ENCODE results near the gene GGTLC1.
"Not testable (repeated sequence)": the region's sequence is repeated elsewhere in the genome, so short reads cannot be mapped to it uniquely, and the experiment has no call there.

The GGTLC1 gene

DNA sequence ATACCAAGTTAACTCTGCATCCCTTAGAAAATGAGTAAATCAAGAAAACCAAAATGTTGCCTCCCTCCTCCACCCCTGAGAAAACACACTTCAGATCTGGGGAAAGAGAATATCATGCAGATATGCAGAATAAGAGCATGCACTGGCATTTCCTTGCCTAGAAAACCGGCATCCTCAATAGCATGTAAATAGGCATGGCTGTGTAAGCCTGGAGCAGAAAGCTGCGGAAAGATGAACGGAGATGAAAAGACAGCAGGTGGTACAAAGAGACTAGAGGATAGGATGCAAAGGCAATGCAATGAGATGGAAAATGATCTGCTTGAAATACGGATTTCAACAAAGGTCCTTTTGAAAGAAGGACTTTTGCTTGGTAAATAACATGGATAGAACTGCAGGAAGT, 10.3 kb upstream of the GGTLC1 start:
- no peaks in the 10 kb centered on the region for H3K36me3 ChIP-seq (ENCODE audit: insufficient read depth, low read length)
- no peaks in the 10 kb centered on the region for H3F3A ChIP-seq (ENCODE audit: insufficient read depth, low read length)
- H3K27me3 ChIP-seq (ENCODE audit: insufficient read depth, low read length) = 0 out of 2 replicates have a peak, but pooled peaks cover 6% of the 10 kb centered on the region
- TF ChIP-seq EZH2 (IDR thresholded peaks at IDR 0.05; ENCODE audit: borderline replicate concordance, low read length) (no peak), CTCF (IDR thresholded peaks at IDR 0.05; ENCODE audit: low read length) (no peak)
- H3K27ac ChIP-seq (ENCODE audit: low read depth, low read length, poor library complexity, severe bottlenecking) = no peak overlapping the region
- H3K4me1 ChIP-seq (ENCODE audit: insufficient read depth, low read length, severe bottlenecking) = no peaks in the 10 kb centered on the region
- no peaks in the 10 kb centered on the region for H4K20me1 ChIP-seq (ENCODE audit: insufficient read depth, low read length)
- H3K9me2 ChIP-seq (ENCODE audit: low read depth, low read length) = no peaks in the 10 kb centered on the region
- no peak overlapping the region for H3K4me3 ChIP-seq (ENCODE audit: low read depth, low read length, poor library complexity, severe bottlenecking)
- no peak overlapping the region for H2AFZ ChIP-seq (ENCODE audit: low read length)
- no peaks in the 10 kb centered on the region for H3K9me3 ChIP-seq (ENCODE audit: low read length)
- no peak overlapping the region for H3K9ac ChIP-seq (ENCODE audit: low read length)
- H3K4me2 ChIP-seq (ENCODE audit: low read length) = no peak overlapping the region
- H3K79me2 ChIP-seq (ENCODE audit: insufficient read depth, low read length) = no peaks in the 10 kb centered on the region

DNA sequence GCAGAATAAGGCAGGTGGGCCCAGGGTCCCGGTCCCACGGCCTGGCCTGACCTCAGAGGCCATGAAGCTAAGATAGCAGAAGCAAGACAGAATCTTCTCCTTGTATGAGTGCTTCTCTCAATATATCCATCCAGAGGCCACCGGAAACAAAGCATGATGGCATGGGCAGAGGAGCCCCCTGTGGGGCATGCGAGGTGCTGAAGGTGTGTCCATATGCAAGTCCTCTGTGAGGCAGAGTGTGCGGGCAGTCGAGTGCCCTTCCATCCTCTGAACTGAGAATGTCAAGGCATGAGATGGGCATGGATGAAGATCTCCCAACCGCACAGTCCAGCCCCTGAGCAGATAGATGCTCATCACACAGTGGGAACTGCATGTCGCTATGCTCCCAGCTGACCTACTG, 9.8 kb upstream of the GGTLC1 start:
- Histone ChIP-seq H3K27me3 (ENCODE audit: insufficient read depth, low read length) (0 out of 2 replicates have a peak, but pooled peaks cover 6% of the 10 kb centered on the region), H3K9me2 (ENCODE audit: low read depth, low read length) (no peaks in the 10 kb centered on the region), H3K4me3 (ENCODE audit: low read depth, low read length, poor library complexity, severe bottlenecking) (no peak overlapping the region), H3K9me3 (ENCODE audit: low read length) (no peaks in the 10 kb centered on the region), H2AFZ (ENCODE audit: low read length) (no peak overlapping the region), H3K36me3 (ENCODE audit: insufficient read depth, low read length) (no peaks in the 10 kb centered on the region), H3F3A (ENCODE audit: insufficient read depth, low read length) (no peaks in the 10 kb centered on the region), H4K20me1 (ENCODE audit: insufficient read depth, low read length) (no peaks in the 10 kb centered on the region), H3K27ac (ENCODE audit: low read depth, low read length, poor library complexity, severe bottlenecking) (no peak overlapping the region), H3K4me2 (ENCODE audit: low read length) (no peak overlapping the region), H3K79me2 (ENCODE audit: insufficient read depth, low read length) (no peaks in the 10 kb centered on the region), H3K4me1 (ENCODE audit: insufficient read depth, low read length, severe bottlenecking) (no peaks in the 10 kb centered on the region), H3K9ac (ENCODE audit: low read length) (no peak overlapping the region)
- no peak for TF ChIP-seq CTCF (IDR thresholded peaks at IDR 0.05; ENCODE audit: low read length)
- no peak for TF ChIP-seq EZH2 (IDR thresholded peaks at IDR 0.05; ENCODE audit: borderline replicate concordance, low read length)

DNA sequence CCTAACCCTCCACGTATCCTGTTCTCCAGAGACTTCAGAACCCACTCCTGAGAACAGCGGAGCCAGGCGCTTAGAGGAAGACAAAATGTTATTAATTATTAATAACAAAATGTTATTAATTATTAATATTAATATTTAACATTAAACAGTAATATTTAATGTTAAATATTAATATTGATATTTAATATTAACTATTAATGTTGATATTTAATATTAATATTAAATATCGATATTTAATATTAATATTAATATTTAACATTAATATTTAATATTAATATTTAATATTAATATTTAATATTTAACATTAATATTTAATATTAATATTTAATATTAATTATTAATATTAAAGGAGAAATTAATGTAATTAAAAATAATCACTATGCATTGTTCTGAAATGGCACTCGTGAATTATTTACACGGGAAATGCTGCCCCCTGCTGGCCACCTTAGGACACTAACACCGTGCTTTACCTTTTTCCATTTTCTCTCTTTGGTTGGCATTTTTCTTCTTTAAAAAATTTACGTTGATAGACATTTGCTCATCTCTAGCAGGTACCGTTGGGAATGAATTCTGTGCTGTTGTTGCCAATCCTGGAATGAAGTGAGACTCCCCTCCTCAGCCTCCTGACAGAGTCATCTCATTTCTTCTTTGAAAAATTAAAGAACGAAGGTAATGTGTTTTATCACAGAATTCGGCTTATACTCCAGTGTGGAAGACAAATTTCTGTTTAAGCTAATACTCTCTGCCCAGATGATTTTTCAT, 7.5 kb upstream of the GGTLC1 start:
- Histone ChIP-seq H3K9me3 (ENCODE audit: low read length) (no peaks in the 10 kb centered on the region), H3K9ac (ENCODE audit: low read length) (no peak overlapping the region), H3K79me2 (ENCODE audit: insufficient read depth, low read length) (no peaks in the 10 kb centered on the region), H3K4me2 (ENCODE audit: low read length) (no peak overlapping the region), H3F3A (ENCODE audit: insufficient read depth, low read length) (no peaks in the 10 kb centered on the region), H4K20me1 (ENCODE audit: insufficient read depth, low read length) (no peaks in the 10 kb centered on the region), H2AFZ (ENCODE audit: low read length) (no peak overlapping the region), H3K4me1 (ENCODE audit: insufficient read depth, low read length, severe bottlenecking) (no peaks in the 10 kb centered on the region), H3K9me2 (ENCODE audit: low read depth, low read length) (no peaks in the 10 kb centered on the region), H3K4me3 (ENCODE audit: low read depth, low read length, poor library complexity, severe bottlenecking) (no peak overlapping the region), H3K27me3 (ENCODE audit: insufficient read depth, low read length) (0 out of 2 replicates have a peak, but pooled peaks cover 6% of the 10 kb centered on the region), H3K27ac (ENCODE audit: low read depth, low read length, poor library complexity, severe bottlenecking) (no peak overlapping the region), H3K36me3 (ENCODE audit: insufficient read depth, low read length) (no peaks in the 10 kb centered on the region)
- TF ChIP-seq CTCF (IDR thresholded peaks at IDR 0.05; ENCODE audit: low read length) (peak; percentile 58), EZH2 (IDR thresholded peaks at IDR 0.05; ENCODE audit: borderline replicate concordance, low read length) (no peak)

- H3K4me3 ChIP-seq (ENCODE audit: low read depth, low read length, poor library complexity, severe bottlenecking); H2AFZ ChIP-seq (ENCODE audit: low read length); H3K79me2 ChIP-seq (ENCODE audit: insufficient read depth, low read length); H3K9ac ChIP-seq (ENCODE audit: low read length); H3K4me1 ChIP-seq (ENCODE audit: insufficient read depth, low read length, severe bottlenecking); H3K27ac ChIP-seq (ENCODE audit: low read depth, low read length, poor library complexity, severe bottlenecking); H4K20me1 ChIP-seq (ENCODE audit: insufficient read depth, low read length); H3F3A ChIP-seq (ENCODE audit: insufficient read depth, low read length); H3K27me3 ChIP-seq (ENCODE audit: insufficient read depth, low read length); H3K9me3 ChIP-seq (ENCODE audit: low read length); H3K4me2 ChIP-seq (ENCODE audit: low read length); H3K36me3 ChIP-seq (ENCODE audit: insufficient read depth, low read length); H3K9me2 ChIP-seq (ENCODE audit: low read depth, low read length): not testable (repeated sequence)
Measured at GRCh38 chr20:23995291-23995690, 6.7 kb upstream of the GGTLC1 start.

DNA sequence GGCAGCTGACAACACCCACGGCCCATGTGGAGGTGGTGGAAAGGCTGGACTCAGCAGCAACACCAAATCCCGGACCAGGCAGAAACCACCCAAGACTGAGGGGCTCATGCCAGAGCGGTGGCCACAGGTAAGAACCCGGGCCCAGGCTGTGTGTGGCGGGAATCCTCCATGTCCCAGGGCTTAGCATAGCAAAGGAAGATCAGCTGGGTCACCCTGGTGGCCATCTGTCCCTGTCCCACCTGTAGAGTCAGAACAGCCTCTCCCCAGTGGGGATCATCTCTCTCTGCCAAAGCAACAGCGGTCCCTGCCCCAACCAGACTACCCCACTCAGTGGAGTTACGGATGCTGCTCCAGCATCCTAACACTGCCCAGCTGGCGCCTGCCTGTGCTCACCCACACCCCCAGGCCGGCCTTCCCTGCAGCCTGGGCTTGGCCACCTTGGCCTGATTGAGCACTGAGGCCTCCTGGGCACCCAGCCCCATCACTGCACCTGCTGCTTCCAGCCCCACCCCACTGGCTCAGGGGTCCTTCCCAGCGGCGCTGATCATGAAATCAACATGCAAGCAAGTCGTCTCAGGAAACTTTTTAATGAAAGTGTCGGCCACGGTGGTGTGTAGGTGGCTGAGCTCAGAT, 5.5 kb upstream of the GGTLC1 start:
- not testable (repeated sequence) for H3K9me2 ChIP-seq (ENCODE audit: low read depth, low read length); H2AFZ ChIP-seq (ENCODE audit: low read length); H3K79me2 ChIP-seq (ENCODE audit: insufficient read depth, low read length); H3K4me2 ChIP-seq (ENCODE audit: low read length); H3K9ac ChIP-seq (ENCODE audit: low read length); H3K4me3 ChIP-seq (ENCODE audit: low read depth, low read length, poor library complexity, severe bottlenecking); H3K4me1 ChIP-seq (ENCODE audit: insufficient read depth, low read length, severe bottlenecking); H3F3A ChIP-seq (ENCODE audit: insufficient read depth, low read length); H3K9me3 ChIP-seq (ENCODE audit: low read length); H4K20me1 ChIP-seq (ENCODE audit: insufficient read depth, low read length); H3K27me3 ChIP-seq (ENCODE audit: insufficient read depth, low read length); H3K36me3 ChIP-seq (ENCODE audit: insufficient read depth, low read length); H3K27ac ChIP-seq (ENCODE audit: low read depth, low read length, poor library complexity, severe bottlenecking)

Measured in OCI-LY1 (cell line).